Neuronal stem cell (in vitro differentiated cells): ENCODE measurements around the gene TMEM267. TPM values are rescaled to one million over a fixed set of nuclear protein-coding genes. Genes with fewer than 3 reads are reported as not detected.

Experiments
- DNase-seq: peaks from one replicate; pipeline ENCODE4 v3.0.0-alpha.2; 2013; ENCODE audit warnings: low spot score
- H2AFZ ChIP-seq: one replicate; pipeline ENCODE4 v1.6.1; 2013; ENCODE audit warnings: mild to moderate bottlenecking, low read length, inconsistent platforms
- H2AK5ac ChIP-seq: 2 replicates; pipeline ENCODE4 v1.6.1; 2013; ENCODE audit warnings: low read depth, mild to moderate bottlenecking, inconsistent platforms, low read length, moderate library complexity, mixed read lengths
- H2BK120ac ChIP-seq: 2 replicates; pipeline ENCODE4 v1.6.1; 2013; ENCODE audit warnings: low read depth, mild to moderate bottlenecking, inconsistent platforms, low read length, moderate library complexity, mixed read lengths
- H2BK12ac ChIP-seq: one replicate; pipeline ENCODE4 v1.6.1; 2013; ENCODE audit warnings: low read length, inconsistent platforms
- H2BK15ac ChIP-seq: 2 replicates; pipeline ENCODE4 v1.6.1; 2013; ENCODE audit warnings: mild to moderate bottlenecking, low read length, inconsistent platforms, mixed read lengths
- H2BK5ac ChIP-seq: one replicate; pipeline ENCODE4 v1.6.1; 2013; ENCODE audit warnings: inconsistent platforms, mild to moderate bottlenecking, low read length, moderate library complexity
- H3K14ac ChIP-seq: one replicate; pipeline ENCODE4 v1.6.1; 2013; ENCODE audit warnings: low read length, inconsistent platforms
- H3K18ac ChIP-seq: 2 replicates; pipeline ENCODE4 v1.6.1; 2013; ENCODE audit warnings: low read length, inconsistent platforms
- H3K23ac ChIP-seq: 2 replicates; pipeline ENCODE4 v1.6.1; 2013; ENCODE audit warnings: low read depth, mild to moderate bottlenecking, mixed read lengths, low read length, inconsistent platforms; ENCODE audit not compliant: poor library complexity
- H3K27ac ChIP-seq: replicated peaks from 3 replicates; pipeline ENCODE4 v1.5.1; 2013; ENCODE audit warnings: low read length, inconsistent platforms
- H3K27me3 ChIP-seq, 3 experiments: 2 replicates each; pipeline ENCODE4 v1.6.1; 2013; ENCODE audit warnings: low read length in 3 of 3, mild to moderate bottlenecking in 2 of 3, inconsistent platforms in 1 of 3, low read depth in 1 of 3, mixed read lengths in 1 of 3, moderate library complexity in 1 of 3; ENCODE audit not compliant: control insufficient read depth in 3 of 3, insufficient read depth in 3 of 3
- H3K36me3 ChIP-seq, 2 donors: replicated peaks in 1 of 2; 2 replicates each; pipeline ENCODE4 v1.6.1; 2013; ENCODE audit warnings: low read length in 2 of 2; ENCODE audit not compliant: control insufficient read depth in 2 of 2, insufficient read depth in 2 of 2
- H3K4ac ChIP-seq: 2 replicates; pipeline ENCODE4 v1.6.1; 2013; ENCODE audit warnings: inconsistent platforms, mild to moderate bottlenecking, low read length, moderate library complexity
- H3K4me1 ChIP-seq, 2 donors: 1 replicate in 1 of 2; 2 replicates in 1 of 2; pipeline ENCODE4 v1.6.1; 2013; ENCODE audit warnings: low read length in 2 of 2, low read depth in 1 of 2; ENCODE audit not compliant: control insufficient read depth in 2 of 2, insufficient read depth in 1 of 2
- H3K4me2 ChIP-seq: one replicate; pipeline ENCODE4 v1.6.1; 2013; ENCODE audit warnings: mild to moderate bottlenecking, low read length, inconsistent platforms; ENCODE audit not compliant: insufficient read depth, poor library complexity, severe bottlenecking
- H3K4me3 ChIP-seq, 2 donors: 2 replicates each; pipeline ENCODE4 v1.5.1; 2013; ENCODE audit warnings: low read length in 2 of 2, mild to moderate bottlenecking in 2 of 2, inconsistent platforms in 1 of 2, moderate library complexity in 1 of 2
- H3K79me1 ChIP-seq: one replicate; pipeline ENCODE4 v1.6.1; 2013; ENCODE audit warnings: low read depth, mild to moderate bottlenecking, inconsistent platforms, low read length, moderate library complexity
- H3K9ac ChIP-seq: one replicate; pipeline ENCODE4 v1.6.1; 2013; ENCODE audit warnings: mild to moderate bottlenecking, low read depth, low read length, inconsistent platforms; ENCODE audit not compliant: poor library complexity
- H3K9me3 ChIP-seq, 2 donors: replicated peaks in 1 of 2; 2 replicates each; pipeline versions ENCODE3 to v1.6.1; 2013; ENCODE audit warnings: low read length in 2 of 2, mild to moderate bottlenecking in 2 of 2, inconsistent platforms in 1 of 2, low read depth in 1 of 2, mixed read lengths in 1 of 2, moderate library complexity in 1 of 2; ENCODE audit not compliant: control insufficient read depth in 2 of 2, insufficient read depth in 1 of 2
- H4K8ac ChIP-seq: one replicate; pipeline ENCODE4 v1.6.1; 2013; ENCODE audit warnings: low read depth, mild to moderate bottlenecking, inconsistent platforms, low read length, moderate library complexity
- H4K91ac ChIP-seq: one replicate; pipeline ENCODE4 v1.6.1; 2013; ENCODE audit warnings: low read length, low read depth, mild to moderate bottlenecking, inconsistent platforms; ENCODE audit not compliant: poor library complexity
- WGBS, 2 donors: extraction: QIAGEN DNeasy Blood & Tissue Kit; methylation state at CpG; one replicate each; pipeline ENCODE4 v1.1.7; 2013; ENCODE audit warnings: missing lambda C conversion rate in 2 of 2, mixed read lengths in 1 of 2; ENCODE audit not compliant: insufficient read length in 2 of 2, insufficient replicate concordance in 1 of 2; ENCODE audit errors: extremely low coverage in 2 of 2; 5-methylcytosine and 5-hydroxymethylcytosine counted together
- polyA plus RNA-seq, 2 experiments: library from polyadenylated mRNA; stranded (reverse); fragments of 200-250 nt; gene quantifications; one replicate each; pipeline ENCODE4 v1.2.3, GENCODE V29; 2013

TMEM267 gene, protein sequence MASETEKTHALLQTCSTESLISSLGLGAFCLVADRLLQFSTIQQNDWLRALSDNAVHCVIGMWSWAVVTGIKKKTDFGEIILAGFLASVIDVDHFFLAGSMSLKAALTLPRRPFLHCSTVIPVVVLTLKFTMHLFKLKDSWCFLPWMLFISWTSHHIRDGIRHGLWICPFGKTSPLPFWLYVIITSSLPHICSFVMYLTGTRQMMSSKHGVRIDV
- 7.0 TPM for polyA plus RNA-seq (2013, experiment 1 of 2)
- polyA plus RNA-seq (2013, experiment 2 of 2) = 7.1 TPM

DNA sequence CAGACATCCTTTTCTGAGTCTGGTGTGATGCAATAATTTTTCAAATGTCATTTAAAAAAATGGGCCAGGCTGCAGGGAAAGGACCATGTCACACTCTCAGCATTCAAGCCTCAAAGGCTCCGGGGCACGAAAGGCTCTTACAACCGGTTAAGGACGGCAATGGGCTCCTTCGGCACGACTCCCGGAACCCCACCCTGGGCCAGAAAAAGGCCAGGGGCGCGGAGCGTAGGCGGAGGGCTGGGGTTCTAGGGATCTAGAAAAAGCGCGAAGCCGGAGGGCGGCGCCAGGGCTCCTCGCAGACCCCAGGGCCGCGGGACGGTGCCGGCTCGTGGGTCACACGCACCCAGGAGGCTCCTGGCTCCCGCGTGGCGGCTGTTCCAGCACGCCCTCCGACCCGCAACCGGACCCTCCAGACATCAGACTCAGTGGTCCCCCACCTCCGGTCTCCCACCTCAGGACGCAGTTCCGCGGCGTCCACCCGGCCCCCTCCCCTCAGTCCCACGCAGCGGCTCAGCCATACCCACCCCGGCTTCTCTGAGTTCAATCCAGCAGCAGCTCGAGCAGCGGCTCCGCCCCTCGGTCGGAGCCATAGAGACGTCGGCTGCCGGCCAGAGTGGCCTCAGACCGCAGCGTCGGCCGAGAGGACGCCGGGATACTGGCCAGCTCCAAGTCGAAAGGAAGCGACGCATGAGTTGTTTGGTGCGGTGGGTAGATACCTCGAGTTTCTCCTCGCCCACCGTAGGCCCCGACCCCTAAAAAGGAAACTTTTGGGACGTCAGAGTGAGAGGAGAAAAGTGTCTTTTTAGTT, at the start of gene TMEM267:
Gene TMEM267, minus strand, starts transcription at position 568 of the 808 bp plus-strand sequence. CDS start 29,896 bp downstream, outside the sequence.
- H3K4me2 ChIP-seq = peak within 1 kb of the TSS; percentile 73
- H3K79me1 ChIP-seq = peaks cover 1% of the 10 kb centered on the region
- no peak within 1 kb of the TSS for H3K4ac ChIP-seq
- H3K27me3 ChIP-seq = no peaks in the 10 kb centered on the region
- peaks cover 0 to 24% of the 10 kb centered on the region in 2 donors for H3K36me3 ChIP-seq
- H3K23ac ChIP-seq = peak within 1 kb of the TSS; percentile 99
- no CpG with 5 or more reads among the region's 62 CpGs for WGBS, 2 donors
- DNase-seq = peak; percentile 85
- H3K14ac ChIP-seq = peak within 1 kb of the TSS; percentile 21
- peak within 1 kb of the TSS; percentile 98 for H2AFZ ChIP-seq
- peak within 1 kb of the TSS; percentile 68 for H2BK5ac ChIP-seq
- H2BK15ac ChIP-seq = peak within 1 kb of the TSS; percentile 81
- H2BK12ac ChIP-seq = no peak within 1 kb of the TSS
- no peak within 1 kb of the TSS for H4K91ac ChIP-seq
- peak within 1 kb of the TSS; percentile 91 for H3K9ac ChIP-seq
- peak within 1 kb of the TSS; percentile 79 for H3K27ac ChIP-seq
- H3K4me1 ChIP-seq = peaks cover 2 to 4% of the 10 kb centered on the region in 2 donors
- peak within 1 kb of the TSS; percentile 39 for H2BK120ac ChIP-seq
- no peaks in the 10 kb centered on the region for H3K9me3 ChIP-seq
- H2AK5ac ChIP-seq = no peak within 1 kb of the TSS
- H3K18ac ChIP-seq = peak within 1 kb of the TSS; percentile 99
- peak within 1 kb of the TSS; percentile 6 for H4K8ac ChIP-seq
- H3K4me3 ChIP-seq = peak within 1 kb of the TSS; percentile 58 to 95

DNA sequence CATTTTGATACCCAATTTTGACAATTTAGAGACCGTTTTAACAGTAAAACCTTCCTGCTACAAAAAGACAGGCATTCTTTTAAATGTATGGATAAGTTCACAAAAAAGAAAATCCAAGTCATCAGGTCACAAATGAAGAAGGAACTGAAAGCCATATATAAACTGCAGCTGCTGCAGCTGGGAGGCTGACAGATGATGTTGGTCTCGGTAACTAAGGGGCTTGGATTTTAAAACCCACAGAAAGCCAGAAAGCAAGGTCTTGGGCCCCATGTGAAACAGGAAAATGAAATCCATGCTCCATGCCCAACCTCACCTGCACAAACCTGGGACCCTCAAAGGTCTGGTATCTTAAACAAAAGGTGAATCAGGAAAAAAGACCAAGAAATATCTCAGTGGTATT, 47.0 kb upstream of the TMEM267 start:
- no CpG with 5 or more reads among the region's 2 CpGs for WGBS, 2 donors
- Histone ChIP-seq H3K4me1 (no peaks in the 10 kb centered on the region), H2BK120ac (no peak overlapping the region), H3K18ac (no peak overlapping the region), H2BK15ac (no peak overlapping the region), H3K36me3 (peaks cover 21 to 97% of the 10 kb centered on the region in 2 donors), H3K4me2 (no peak overlapping the region), H3K27ac (no peak overlapping the region), H3K9me3 (no peaks in the 10 kb centered on the region), H3K23ac (no peak overlapping the region), H3K79me1 (no peaks in the 10 kb centered on the region), H2AFZ (no peak overlapping the region), H4K8ac (no peak overlapping the region), H2BK12ac (no peak overlapping the region), H3K4me3 (no peak overlapping the region), H4K91ac (no peak overlapping the region), H3K14ac (no peak overlapping the region), H3K9ac (no peak overlapping the region), H2BK5ac (no peak overlapping the region), H2AK5ac (no peak overlapping the region), H3K27me3 (no peaks in the 10 kb centered on the region), H3K4ac (no peak overlapping the region)
- no peak for DNase-seq

DNA sequence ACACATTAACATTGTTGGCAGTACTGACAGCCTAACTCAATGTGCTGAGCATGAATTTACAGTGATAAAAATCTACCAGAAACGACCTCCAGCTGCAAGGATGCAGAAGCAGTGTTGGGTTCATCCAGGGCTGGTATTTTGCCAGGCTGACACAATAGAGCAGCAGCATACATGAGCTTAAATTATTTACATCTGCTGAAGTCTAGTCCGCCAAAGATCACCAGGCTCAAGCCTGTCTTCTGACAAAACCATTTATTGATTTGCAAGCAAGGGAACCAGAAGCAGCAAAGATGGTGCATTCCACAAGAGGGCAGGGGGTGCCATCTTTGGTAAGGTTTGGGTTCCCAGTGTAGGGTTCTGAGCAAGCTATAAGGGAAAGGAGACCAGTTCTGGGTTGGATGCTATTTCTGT, 40.0 kb upstream of the TMEM267 start:
- no peak overlapping the region for H3K4me2 ChIP-seq
- peak overlapping the region; percentile 29 for H3K27ac ChIP-seq
- WGBS, 2 donors = no CpG with 5 or more reads among the region's 2 CpGs
- no peak overlapping the region for H4K91ac ChIP-seq
- H2AFZ ChIP-seq = no peak overlapping the region
- H3K4me1 ChIP-seq = no peaks in the 10 kb centered on the region
- H3K79me1 ChIP-seq = no peaks in the 10 kb centered on the region
- no peak overlapping the region for H4K8ac ChIP-seq
- no peak for DNase-seq
- H2AK5ac ChIP-seq = no peak overlapping the region
- H2BK15ac ChIP-seq = no peak overlapping the region
- H3K4me3 ChIP-seq = no peak overlapping the region
- no peak overlapping the region for H2BK12ac ChIP-seq
- H2BK120ac ChIP-seq = no peak overlapping the region
- no peak overlapping the region for H3K4ac ChIP-seq
- H3K27me3 ChIP-seq = no peaks in the 10 kb centered on the region
- no peak overlapping the region for H3K14ac ChIP-seq
- H2BK5ac ChIP-seq = no peak overlapping the region
- H3K36me3 ChIP-seq = peaks cover 15 to 54% of the 10 kb centered on the region in 2 donors
- H3K9me3 ChIP-seq = peaks cover 0 to 2% of the 10 kb centered on the region in 2 donors
- no peak overlapping the region for H3K18ac ChIP-seq
- H3K23ac ChIP-seq = no peak overlapping the region
- H3K9ac ChIP-seq = no peak overlapping the region

DNA sequence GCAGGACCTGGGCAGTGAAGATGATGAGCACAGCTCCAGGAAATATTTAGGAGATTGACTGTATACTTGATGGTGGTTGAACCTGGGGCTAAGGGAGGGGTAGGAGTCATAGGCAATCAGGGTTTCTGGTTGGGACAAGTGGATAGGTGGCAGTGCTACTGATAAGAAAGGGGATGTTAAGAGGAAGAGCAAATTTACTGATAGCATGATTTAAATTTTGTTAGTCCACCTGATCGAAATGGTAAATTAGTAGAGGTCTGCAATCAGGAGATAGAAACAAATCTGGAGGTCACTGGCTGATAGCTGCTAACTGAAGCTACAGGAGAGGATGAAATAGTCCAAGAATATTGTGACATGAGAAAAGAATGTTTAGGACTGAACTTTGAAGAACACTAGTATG, 37.0 kb upstream of the TMEM267 start:
- Histone ChIP-seq H3K14ac (no peak overlapping the region), H3K27me3 (no peaks in the 10 kb centered on the region), H3K36me3 (peaks cover 12 to 27% of the 10 kb centered on the region in 2 donors), H3K79me1 (no peaks in the 10 kb centered on the region), H2AFZ (no peak overlapping the region), H3K9me3 (peaks cover 0 to 2% of the 10 kb centered on the region in 2 donors), H3K9ac (no peak overlapping the region), H3K4me2 (no peak overlapping the region), H4K8ac (no peak overlapping the region), H2AK5ac (no peak overlapping the region), H3K23ac (no peak overlapping the region), H3K4ac (no peak overlapping the region), H2BK120ac (no peak overlapping the region), H2BK15ac (no peak overlapping the region), H3K4me1 (no peaks in the 10 kb centered on the region), H3K18ac (no peak overlapping the region), H2BK12ac (no peak overlapping the region), H3K27ac (no peak overlapping the region), H2BK5ac (no peak overlapping the region), H4K91ac (no peak overlapping the region), H3K4me3 (no peak overlapping the region)
- DNase-seq = no peak
- no CpG with 5 or more reads among the region's 1 CpG for WGBS, 2 donors
